ENCODE measurements around the gene MX2. TPM values are rescaled to one million over a fixed set of nuclear protein-coding genes. Genes with fewer than 3 reads are reported as not detected.
A peak's percentile ranks its signal among the peaks of the same experiment; 100 is the strongest.

MX2 gene
- total RNA-seq, 1 experiment from 2014 or later = 56.7 TPM

- no peaks in the 10 kb centered on the region for H3K9me3 ChIP-seq (ENCODE audit: control insufficient read depth, insufficient read depth, low read depth, low read length)
- CTCF ChIA-PET = interaction anchor here (0.6 to 1.9 kb wide), 4 partner anchors 66 to 247 kb away, joined by 3 to 6 read pairs (median 6); no protein-coding TSS in a partner anchor
- in situ Hi-C loops (cut with HindIII; ENCODE audit: low pct_unique_long_range_greater_than_20kb, low sequenced_read_pairs) = no loop called here
- H3K36me3 ChIP-seq (ENCODE audit: control insufficient read depth, insufficient read depth, low read length) = no peaks in the 10 kb centered on the region
- BruUV-seq (replicated peaks) = no TSS peak
- H3K27ac ChIP-seq (ENCODE audit: low read length) = peak overlapping the region; percentile 73; the same call in 1 of the 2 replicates
- no peak for TF ChIP-seq POLR2AphosphoS5 (IDR thresholded peaks at IDR 0.05; ENCODE audit: low read depth, low read length)
- TF ChIP-seq, protein P1, sequence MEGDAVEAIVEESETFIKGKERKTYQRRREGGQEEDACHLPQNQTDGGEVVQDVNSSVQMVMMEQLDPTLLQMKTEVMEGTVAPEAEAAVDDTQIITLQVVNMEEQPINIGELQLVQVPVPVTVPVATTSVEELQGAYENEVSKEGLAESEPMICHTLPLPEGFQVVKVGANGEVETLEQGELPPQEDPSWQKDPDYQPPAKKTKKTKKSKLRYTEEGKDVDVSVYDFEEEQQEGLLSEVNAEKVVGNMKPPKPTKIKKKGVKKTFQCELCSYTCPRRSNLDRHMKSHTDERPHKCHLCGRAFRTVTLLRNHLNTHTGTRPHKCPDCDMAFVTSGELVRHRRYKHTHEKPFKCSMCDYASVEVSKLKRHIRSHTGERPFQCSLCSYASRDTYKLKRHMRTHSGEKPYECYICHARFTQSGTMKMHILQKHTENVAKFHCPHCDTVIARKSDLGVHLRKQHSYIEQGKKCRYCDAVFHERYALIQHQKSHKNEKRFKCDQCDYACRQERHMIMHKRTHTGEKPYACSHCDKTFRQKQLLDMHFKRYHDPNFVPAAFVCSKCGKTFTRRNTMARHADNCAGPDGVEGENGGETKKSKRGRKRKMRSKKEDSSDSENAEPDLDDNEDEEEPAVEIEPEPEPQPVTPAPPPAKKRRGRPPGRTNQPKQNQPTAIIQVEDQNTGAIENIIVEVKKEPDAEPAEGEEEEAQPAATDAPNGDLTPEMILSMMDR (IDR thresholded peaks at IDR 0.05) = 0 out of 2 replicates have a peak, but pooled peaks have one; percentile 35
- no peak for DNase-seq (ENCODE audit: low read depth, low spot score)
- no peaks in the 10 kb centered on the region for H3K4me1 ChIP-seq (ENCODE audit: control insufficient read depth, insufficient read depth, low read length)
- peak; percentile 68 for ATAC-seq
- H3K27me3 ChIP-seq (ENCODE audit: control insufficient read depth, insufficient read depth, low read length) = no peaks in the 10 kb centered on the region
- H3K4me3 ChIP-seq (ENCODE audit: low read depth in 2 of 2, low read length in 2 of 2) = peak overlapping the region; percentile 70 to 92
- intact Hi-C loops (cut with micrococcal nuclease; ENCODE audit: unreplicated experiment) = loop anchor here (5.0 kb wide), 1 partner anchor 93 kb away; no protein-coding TSS in a partner anchor
- POLR2A ChIA-PET = interaction anchor here (0.8 kb wide), 1 partner anchor 168 kb away, joined by 3 read pairs; no protein-coding TSS in a partner anchor
Measured at GRCh38 chr21:41369105-41369919, 7.5 kb downstream of the MX2 start.

GRCh38 chr21:41369920-41370839, 8.4 kb downstream of the MX2 start:
- Histone ChIP-seq H3K27me3 (ENCODE audit: control insufficient read depth, insufficient read depth, low read length) (no peaks in the 10 kb centered on the region), H3K27ac (ENCODE audit: low read length) (peak overlapping the region; percentile 97), H3K36me3 (ENCODE audit: control insufficient read depth, insufficient read depth, low read length) (no peaks in the 10 kb centered on the region), H3K4me3 (ENCODE audit: low read depth in 2 of 2, low read length in 2 of 2) (peak overlapping the region; percentile 70 to 92), H3K9me3 (ENCODE audit: control insufficient read depth, insufficient read depth, low read depth, low read length) (no peaks in the 10 kb centered on the region), H3K4me1 (ENCODE audit: control insufficient read depth, insufficient read depth, low read length) (no peaks in the 10 kb centered on the region)
- in situ Hi-C loops (cut with HindIII; ENCODE audit: low pct_unique_long_range_greater_than_20kb, low sequenced_read_pairs) (no loop called here), intact Hi-C loops (cut with micrococcal nuclease; ENCODE audit: unreplicated experiment) (loop anchor here (5.0 kb wide), 1 partner anchor 92 kb away; no protein-coding TSS in a partner anchor)
- ATAC-seq = peak; percentile 88
- POLR2A ChIA-PET = interaction anchor here (0.8 kb wide), 1 partner anchor 168 kb away, joined by 3 read pairs; no protein-coding TSS in a partner anchor
- TF ChIP-seq TCF7L2 (IDR thresholded peaks at IDR 0.05; ENCODE audit: low read depth, low read length) (no peak), SIN3A (IDR thresholded peaks at IDR 0.05; ENCODE audit: borderline replicate concordance, insufficient read depth, low read depth, low read length) (no peak), REST (IDR thresholded peaks at IDR 0.05; ENCODE audit: insufficient read depth in 1 of 2, low read depth in 2 of 2, low read length in 1 of 2) (no peak), POLR2AphosphoS5 (IDR thresholded peaks at IDR 0.05; ENCODE audit: low read depth, low read length) (no peak)
- TF ChIP-seq, protein P1 (IDR thresholded peaks at IDR 0.05) = no peak
- BruUV-seq (replicated peaks) = TSS peak; percentile 93
- no peak for DNase-seq (ENCODE audit: low read depth, low spot score)
- CTCF ChIA-PET = interaction anchor here (0.6 to 1.9 kb wide), 4 partner anchors 67 to 1983 kb away, joined by 5 to 13 read pairs (median 6); no protein-coding TSS in a partner anchor
